Measurements from ENCODE around the gene ZNF398.

The ZNF398 gene

DNA sequence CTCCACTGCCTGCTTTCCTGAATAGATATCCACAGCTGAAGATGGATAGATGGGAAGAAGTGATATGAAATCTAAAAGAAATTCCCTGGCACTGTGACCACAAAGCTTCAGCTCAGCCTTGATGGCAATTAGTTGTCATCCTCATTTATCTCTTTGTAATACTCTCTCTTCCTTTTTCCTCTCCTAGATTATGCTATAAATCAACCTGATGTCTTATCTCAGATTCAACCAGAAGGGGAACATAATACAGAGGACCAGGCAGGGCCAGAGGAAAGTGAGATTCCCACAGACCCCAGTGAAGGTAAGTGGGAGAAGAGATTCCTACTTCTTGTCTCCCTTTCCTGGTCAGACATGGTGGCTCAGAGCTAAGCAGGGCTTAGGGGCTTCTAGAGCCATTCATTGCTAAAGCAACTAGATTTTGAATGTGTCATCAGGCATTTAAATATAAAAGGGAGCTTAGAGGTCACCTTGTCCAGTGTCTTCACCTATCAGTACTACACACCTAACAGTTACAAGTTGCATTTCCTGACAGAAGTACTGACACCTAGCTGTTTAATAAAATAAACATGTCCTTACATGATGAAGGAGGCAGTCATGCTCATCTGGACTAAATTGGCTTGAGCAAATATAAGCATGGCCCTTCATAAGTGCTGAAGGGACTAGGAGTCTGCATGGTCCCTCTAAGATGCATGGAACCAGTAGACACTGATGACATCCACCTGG is 19.5 kb downstream of the ZNF398 start:
- no peak for DNase-seq (ENCODE audit: extremely low read depth, low read depth)
- TF ChIP-seq, protein P1, sequence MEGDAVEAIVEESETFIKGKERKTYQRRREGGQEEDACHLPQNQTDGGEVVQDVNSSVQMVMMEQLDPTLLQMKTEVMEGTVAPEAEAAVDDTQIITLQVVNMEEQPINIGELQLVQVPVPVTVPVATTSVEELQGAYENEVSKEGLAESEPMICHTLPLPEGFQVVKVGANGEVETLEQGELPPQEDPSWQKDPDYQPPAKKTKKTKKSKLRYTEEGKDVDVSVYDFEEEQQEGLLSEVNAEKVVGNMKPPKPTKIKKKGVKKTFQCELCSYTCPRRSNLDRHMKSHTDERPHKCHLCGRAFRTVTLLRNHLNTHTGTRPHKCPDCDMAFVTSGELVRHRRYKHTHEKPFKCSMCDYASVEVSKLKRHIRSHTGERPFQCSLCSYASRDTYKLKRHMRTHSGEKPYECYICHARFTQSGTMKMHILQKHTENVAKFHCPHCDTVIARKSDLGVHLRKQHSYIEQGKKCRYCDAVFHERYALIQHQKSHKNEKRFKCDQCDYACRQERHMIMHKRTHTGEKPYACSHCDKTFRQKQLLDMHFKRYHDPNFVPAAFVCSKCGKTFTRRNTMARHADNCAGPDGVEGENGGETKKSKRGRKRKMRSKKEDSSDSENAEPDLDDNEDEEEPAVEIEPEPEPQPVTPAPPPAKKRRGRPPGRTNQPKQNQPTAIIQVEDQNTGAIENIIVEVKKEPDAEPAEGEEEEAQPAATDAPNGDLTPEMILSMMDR (IDR thresholded peaks at IDR 0.05; ENCODE audit: low read depth, low read length, missing control alignments), result no peak
- H3K4me3 ChIP-seq (replicated peaks; ENCODE audit: low read depth, low read length), result no peak overlapping the region

DNA sequence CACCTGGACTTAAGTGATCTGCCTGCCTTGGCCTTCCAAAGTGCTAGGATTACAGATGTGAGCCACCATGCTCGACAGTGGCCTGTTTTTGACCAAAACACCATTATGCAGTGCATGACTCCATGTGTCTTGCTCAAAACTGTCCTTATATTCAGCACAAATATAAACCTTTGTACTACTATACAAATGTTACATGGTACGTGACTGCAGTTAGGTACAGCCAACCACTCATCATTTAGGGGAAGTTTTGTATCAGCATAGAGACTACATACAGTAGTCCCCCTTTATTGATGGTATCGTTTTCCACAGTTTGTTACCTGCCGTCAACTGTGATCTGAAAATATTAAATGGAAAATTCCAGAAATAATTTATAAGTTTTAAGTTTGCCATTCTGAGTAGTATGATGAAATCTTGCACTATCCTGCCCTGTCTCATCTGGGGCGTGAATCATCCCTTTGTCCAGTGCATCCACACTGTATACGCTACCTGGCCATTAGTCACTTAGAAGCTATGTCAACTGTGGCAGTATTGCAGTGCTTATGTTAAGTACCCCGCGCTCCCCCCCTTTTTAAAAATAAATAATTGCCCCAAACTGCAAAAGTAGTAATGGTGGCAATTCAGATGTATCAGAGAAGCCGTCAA is 24.8 kb downstream of the ZNF398 start:
- TF ChIP-seq, protein P1 (IDR thresholded peaks at IDR 0.05; ENCODE audit: low read depth, low read length, missing control alignments), result no peak
- DNase-seq (ENCODE audit: extremely low read depth, low read depth), result no peak
- H3K4me3 ChIP-seq (replicated peaks; ENCODE audit: low read depth, low read length), result no peak overlapping the region

DNA sequence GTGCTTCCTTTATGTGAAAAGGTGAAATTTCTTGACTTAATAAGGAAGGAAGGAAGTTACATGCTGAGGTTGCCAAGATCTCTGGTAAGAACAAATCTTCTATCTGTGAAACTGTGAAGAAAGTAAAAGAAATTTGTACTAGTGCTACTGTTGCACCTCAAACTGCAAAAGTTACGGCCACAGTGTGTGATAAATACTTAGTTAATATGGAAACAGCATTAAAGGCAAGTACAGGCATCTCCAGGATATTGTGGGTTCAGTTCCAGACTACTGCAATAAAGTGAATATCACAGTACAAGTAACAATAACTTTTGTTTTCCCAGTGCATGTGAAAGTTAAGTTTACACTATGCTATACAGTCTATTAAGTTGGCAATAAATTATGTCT is 25.3 kb downstream of the ZNF398 start:
- TF ChIP-seq, protein P1 (IDR thresholded peaks at IDR 0.05; ENCODE audit: low read depth, low read length, missing control alignments), result no peak
- no peak for DNase-seq (ENCODE audit: extremely low read depth, low read depth)
- no peak overlapping the region for H3K4me3 ChIP-seq (replicated peaks; ENCODE audit: low read depth, low read length)

DNA sequence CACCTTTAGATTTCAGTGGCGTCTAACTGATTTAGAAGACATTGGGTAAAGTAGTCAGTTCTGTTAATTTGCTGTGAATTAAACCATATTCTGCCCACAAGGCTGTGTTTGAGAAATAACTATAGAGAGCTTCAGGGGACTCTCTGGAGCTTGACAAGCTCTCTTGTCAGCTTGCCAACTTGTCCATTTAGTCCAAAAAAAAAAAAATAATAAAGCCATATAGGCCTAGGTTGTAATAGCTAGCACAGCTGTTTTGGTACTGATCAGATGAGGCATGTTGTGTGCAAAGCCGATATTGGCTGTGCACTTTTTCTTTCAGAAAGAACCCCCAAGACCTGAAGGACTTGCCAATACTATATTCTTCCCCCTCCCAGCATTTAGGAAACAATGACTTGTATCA is 27.9 kb downstream of the ZNF398 start:
- DNase-seq (ENCODE audit: extremely low read depth, low read depth), result no peak
- TF ChIP-seq, protein P1 (IDR thresholded peaks at IDR 0.05; ENCODE audit: low read depth, low read length, missing control alignments), result no peak
- H3K4me3 ChIP-seq (replicated peaks; ENCODE audit: low read depth, low read length), result no peak overlapping the region

DNA sequence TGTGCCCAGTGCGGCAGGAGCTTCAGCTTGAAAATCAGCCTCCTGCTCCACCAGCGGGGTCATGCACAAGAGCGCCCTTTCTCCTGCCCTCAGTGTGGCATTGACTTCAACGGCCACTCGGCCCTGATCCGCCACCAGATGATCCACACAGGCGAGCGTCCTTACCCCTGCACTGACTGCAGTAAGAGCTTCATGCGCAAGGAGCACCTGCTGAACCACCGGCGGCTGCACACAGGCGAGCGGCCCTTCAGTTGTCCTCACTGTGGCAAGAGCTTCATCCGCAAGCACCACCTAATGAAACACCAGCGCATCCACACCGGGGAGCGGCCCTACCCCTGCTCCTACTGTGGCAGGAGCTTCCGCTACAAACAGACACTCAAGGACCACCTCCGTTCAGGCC is 32.0 kb downstream of the ZNF398 start:
- H3K4me3 ChIP-seq (replicated peaks; ENCODE audit: low read depth, low read length), result no peak overlapping the region
- DNase-seq (ENCODE audit: extremely low read depth, low read depth), result no peak
- TF ChIP-seq, protein P1 (IDR thresholded peaks at IDR 0.05; ENCODE audit: low read depth, low read length, missing control alignments), result no peak

DNA sequence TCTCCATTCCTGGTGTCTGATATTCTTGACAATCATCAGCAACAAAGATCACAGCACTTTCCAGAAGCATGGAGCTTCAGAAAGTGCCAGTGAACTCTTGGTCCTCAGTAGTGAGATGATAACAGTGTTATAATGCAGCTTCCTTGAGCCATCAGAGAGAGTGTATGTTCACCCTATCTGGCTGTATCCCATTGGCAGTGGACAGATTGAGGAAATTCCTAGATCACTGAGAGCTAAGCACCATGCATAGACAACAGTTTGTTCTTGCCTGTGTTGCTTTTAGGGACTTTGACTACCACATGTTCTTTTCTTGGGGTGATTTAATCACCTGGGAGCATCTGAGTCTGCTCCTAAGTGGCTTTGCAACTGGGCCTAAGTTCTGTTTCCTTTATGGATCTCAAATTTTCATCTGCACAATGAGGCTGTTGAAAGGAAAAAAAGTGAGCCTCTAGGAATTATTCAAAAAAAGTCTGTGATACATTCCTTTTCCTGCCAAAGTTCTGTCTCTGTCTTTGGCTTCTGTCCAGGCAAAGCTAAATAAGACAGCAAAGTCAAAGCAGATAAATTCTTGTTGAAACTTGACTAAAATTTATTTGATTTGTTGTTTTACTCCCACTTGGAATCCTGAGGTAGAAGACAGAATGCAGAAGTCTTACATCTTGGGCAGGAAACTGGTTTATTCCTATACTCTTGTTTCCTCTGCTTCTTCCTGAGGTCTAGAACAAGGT is 33.6 kb downstream of the ZNF398 start:
- DNase-seq (ENCODE audit: extremely low read depth, low read depth), result no peak
- H3K4me3 ChIP-seq (replicated peaks; ENCODE audit: low read depth, low read length), result no peak overlapping the region
- TF ChIP-seq, protein P1 (IDR thresholded peaks at IDR 0.05; ENCODE audit: low read depth, low read length, missing control alignments), result no peak
